ENCODE measurements around the gene BCL2L13.

BCL2L13 gene

GRCh38 chr22:17778412-17778976, 139.9 kb downstream of the BCL2L13 start:
- no peak for TF ChIP-seq CTCF (IDR thresholded peaks at IDR 0.05)

DNA sequence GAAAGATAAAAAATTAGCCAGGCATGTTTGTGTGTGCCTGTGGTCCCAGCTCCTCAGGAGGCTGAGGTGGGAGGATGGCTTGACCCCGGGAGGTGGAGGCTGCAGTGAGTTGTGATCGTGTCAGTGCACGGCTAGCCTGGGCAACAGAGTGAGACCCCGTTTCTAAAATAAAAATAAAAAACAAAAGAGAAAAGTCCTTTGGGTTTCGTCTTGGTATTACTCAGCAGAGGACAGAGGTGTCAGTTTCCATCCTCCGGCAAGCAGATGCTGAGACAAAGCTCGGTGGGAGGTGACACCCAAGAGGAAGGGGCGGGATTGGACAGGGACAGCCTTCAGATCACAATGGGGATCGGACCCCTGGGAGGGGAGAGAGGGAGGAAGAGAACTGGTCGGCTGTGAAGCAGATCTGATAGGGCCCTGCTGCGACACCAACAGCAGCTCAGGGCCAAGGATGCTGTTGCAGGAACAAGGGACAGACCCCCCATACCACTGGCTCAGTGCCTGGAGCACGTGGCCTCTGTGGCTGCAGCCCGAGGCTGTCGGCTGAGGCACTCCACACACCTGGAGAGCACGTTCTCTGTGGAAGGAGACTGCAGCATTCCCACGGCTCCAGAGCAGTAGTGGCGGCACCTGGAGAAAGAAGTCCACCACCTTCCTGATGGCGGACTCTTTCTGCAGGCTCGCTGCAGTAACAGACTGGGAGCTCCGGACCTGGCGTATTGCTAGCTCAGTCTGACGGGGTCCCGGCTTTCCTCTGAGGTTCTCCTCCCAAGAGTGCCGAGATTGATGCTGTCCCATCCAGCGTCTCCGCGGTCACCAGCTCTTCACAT, 140.9 kb downstream of the BCL2L13 start:
- TF ChIP-seq CTCF (IDR thresholded peaks at IDR 0.05) = no peak

DNA sequence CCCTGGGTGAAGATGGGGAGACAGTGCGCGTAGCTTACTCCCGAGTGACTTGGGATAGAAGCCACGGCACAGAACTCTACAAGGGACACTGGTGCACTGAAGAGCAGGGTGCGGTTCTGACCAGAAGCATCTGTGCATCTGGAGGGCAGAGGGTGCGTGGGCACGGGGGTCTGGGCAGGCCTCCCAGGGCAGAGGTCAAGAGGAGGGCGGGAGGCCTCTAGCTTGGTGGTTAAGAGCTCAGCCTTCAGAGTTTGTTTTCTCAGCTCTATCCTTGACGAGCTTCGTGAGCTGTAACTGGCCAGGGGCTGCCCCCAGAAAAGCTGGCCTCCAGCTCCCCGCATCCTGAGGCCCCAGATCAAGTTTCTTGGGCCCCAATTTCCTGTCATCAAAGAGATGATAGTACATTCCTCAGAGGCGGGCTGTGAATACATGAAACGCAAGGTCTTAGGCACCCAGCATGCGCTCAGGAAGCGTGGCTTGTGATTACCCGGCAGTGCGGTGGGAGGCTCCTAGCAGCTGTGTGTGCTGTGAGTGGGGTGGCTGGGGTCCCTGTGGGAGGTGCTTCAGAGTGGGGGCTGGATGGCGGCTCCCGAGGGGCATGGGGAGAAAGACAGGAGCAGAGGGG, 141.7 kb downstream of the BCL2L13 start:
- no peak for TF ChIP-seq CTCF (IDR thresholded peaks at IDR 0.05)

Data from LNCAP (cell line).